ENCODE data around the gene XKR3.

DNA sequence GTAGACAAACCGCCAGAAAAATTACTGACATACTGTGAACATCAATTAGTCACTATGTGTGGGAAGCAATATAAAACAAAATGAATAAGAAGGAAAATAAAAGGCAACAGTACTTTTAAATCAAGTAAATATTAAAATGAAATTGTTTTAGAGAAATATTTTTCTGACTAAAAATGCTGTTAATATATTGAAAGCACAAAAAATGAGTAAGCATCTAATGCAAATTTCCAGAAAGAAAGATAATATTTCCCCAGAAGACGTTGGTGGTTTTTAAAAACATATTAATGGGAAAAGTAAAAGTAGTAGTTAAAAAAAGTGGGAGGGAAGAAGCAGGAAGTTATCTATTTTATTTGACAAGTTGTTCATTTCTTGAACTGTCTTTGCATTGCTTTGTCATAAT is 16.5 kb downstream of the XKR3 start:
- TF ChIP-seq, protein P1, sequence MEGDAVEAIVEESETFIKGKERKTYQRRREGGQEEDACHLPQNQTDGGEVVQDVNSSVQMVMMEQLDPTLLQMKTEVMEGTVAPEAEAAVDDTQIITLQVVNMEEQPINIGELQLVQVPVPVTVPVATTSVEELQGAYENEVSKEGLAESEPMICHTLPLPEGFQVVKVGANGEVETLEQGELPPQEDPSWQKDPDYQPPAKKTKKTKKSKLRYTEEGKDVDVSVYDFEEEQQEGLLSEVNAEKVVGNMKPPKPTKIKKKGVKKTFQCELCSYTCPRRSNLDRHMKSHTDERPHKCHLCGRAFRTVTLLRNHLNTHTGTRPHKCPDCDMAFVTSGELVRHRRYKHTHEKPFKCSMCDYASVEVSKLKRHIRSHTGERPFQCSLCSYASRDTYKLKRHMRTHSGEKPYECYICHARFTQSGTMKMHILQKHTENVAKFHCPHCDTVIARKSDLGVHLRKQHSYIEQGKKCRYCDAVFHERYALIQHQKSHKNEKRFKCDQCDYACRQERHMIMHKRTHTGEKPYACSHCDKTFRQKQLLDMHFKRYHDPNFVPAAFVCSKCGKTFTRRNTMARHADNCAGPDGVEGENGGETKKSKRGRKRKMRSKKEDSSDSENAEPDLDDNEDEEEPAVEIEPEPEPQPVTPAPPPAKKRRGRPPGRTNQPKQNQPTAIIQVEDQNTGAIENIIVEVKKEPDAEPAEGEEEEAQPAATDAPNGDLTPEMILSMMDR (IDR thresholded peaks at IDR 0.05), result no peak
- TF ChIP-seq EP300 (IDR thresholded peaks at IDR 0.05), result no peak
- no peak for TF ChIP-seq POLR2AphosphoS5 (IDR thresholded peaks at IDR 0.05)
